ENCODE data around the gene C16orf46.

C16orf46 gene

DNA sequence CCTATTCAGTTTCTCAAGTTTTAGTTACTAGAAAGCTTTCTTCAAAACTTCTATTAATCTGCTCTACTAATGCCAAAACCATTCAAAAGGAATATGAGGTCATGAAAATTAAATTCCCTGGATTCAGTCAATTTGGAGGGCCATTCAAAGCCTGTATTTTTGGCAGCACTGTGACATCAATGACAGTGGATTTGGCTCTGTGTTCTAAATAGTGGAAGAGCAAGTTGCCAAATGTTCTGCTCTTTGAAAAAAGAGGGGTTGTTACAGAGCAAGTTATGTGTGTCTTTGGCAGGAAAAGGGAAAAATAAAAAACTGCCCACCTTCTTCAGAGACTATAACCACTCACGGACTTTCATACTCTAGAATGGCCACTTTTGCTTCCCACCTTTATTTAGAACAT is 3.2 kb upstream of the C16orf46 start:
- Histone ChIP-seq H3K4me1 (ENCODE audit: insufficient read depth, low read length, poor library complexity, severe bottlenecking) (peaks cover 13% of the 10 kb centered on the region), H3K9ac (ENCODE audit: low read depth, low read length, poor library complexity, severe bottlenecking) (no peak overlapping the region), H3K4me3 (ENCODE audit: low read length, poor library complexity, severe bottlenecking) (no peak overlapping the region), H3K79me2 (ENCODE audit: insufficient read depth, low read length) (no peaks in the 10 kb centered on the region), H2AFZ (ENCODE audit: low read length) (no peak overlapping the region), H4K20me1 (ENCODE audit: insufficient read depth, low read length, poor library complexity, severe bottlenecking) (no peaks in the 10 kb centered on the region), H3K9me3 (ENCODE audit: insufficient read depth, low read depth, low read length) (no peaks in the 10 kb centered on the region), H3K27me3 (ENCODE audit: insufficient read depth, low read length, poor library complexity, severe bottlenecking) (no peaks in the 10 kb centered on the region), H3K9me2 (replicated peaks; ENCODE audit: low read depth, low read length) (no peaks in the 10 kb centered on the region), H3K36me3 (ENCODE audit: insufficient read depth, low read length) (0 out of 2 replicates have a peak, but pooled peaks cover 3% of the 10 kb centered on the region), H3K4me2 (ENCODE audit: low read depth, low read length, poor library complexity, severe bottlenecking) (no peak overlapping the region), H3F3A (ENCODE audit: low read depth) (no peaks in the 10 kb centered on the region)
- TF ChIP-seq, protein P1, sequence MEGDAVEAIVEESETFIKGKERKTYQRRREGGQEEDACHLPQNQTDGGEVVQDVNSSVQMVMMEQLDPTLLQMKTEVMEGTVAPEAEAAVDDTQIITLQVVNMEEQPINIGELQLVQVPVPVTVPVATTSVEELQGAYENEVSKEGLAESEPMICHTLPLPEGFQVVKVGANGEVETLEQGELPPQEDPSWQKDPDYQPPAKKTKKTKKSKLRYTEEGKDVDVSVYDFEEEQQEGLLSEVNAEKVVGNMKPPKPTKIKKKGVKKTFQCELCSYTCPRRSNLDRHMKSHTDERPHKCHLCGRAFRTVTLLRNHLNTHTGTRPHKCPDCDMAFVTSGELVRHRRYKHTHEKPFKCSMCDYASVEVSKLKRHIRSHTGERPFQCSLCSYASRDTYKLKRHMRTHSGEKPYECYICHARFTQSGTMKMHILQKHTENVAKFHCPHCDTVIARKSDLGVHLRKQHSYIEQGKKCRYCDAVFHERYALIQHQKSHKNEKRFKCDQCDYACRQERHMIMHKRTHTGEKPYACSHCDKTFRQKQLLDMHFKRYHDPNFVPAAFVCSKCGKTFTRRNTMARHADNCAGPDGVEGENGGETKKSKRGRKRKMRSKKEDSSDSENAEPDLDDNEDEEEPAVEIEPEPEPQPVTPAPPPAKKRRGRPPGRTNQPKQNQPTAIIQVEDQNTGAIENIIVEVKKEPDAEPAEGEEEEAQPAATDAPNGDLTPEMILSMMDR (conservative IDR thresholded peaks at IDR 0.05; ENCODE audit: low read length), result no peak
- TF ChIP-seq EZH2phosphoT487 (IDR thresholded peaks at IDR 0.05; ENCODE audit: borderline replicate concordance), result no peak

DNA sequence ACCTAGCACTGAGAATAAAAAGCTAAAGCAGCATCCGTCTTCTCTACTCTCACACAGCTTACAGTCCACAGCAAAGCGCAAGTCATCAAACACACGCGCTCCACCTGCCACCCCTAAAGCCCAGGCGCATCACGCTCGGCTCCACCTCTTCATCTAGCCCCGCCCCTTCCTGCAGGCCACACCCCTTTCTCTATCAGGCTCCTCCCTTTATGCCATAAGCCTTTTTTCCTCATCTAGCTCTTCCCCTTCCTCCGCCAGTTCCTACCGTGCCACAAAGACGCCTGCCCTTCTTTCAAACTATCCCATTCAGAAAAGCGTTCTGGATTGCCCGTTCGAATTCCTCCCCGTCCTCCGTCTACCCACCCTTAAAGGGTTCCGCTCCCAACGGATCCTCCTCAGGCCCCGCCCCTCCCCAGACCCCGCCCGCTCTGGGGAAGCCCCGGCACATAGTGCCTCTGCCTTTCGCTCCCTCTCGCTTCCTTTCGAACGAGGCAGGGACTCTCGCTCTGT is 417 bp downstream of the C16orf46 start:
- Histone ChIP-seq H3F3A (ENCODE audit: low read depth) (no peaks in the 10 kb centered on the region), H3K9me3 (ENCODE audit: insufficient read depth, low read depth, low read length) (no peaks in the 10 kb centered on the region), H3K9me2 (replicated peaks; ENCODE audit: low read depth, low read length) (no peaks in the 10 kb centered on the region), H2AFZ (ENCODE audit: low read length) (peak overlapping the region; percentile 98), H4K20me1 (ENCODE audit: insufficient read depth, low read length, poor library complexity, severe bottlenecking) (no peaks in the 10 kb centered on the region), H3K4me2 (ENCODE audit: low read depth, low read length, poor library complexity, severe bottlenecking) (peak overlapping the region; percentile 95), H3K9ac (ENCODE audit: low read depth, low read length, poor library complexity, severe bottlenecking) (peak overlapping the region; percentile 87), H3K4me1 (ENCODE audit: insufficient read depth, low read length, poor library complexity, severe bottlenecking) (peaks cover 13% of the 10 kb centered on the region), H3K36me3 (ENCODE audit: insufficient read depth, low read length) (0 out of 2 replicates have a peak, but pooled peaks cover under 1% of the 10 kb centered on the region), H3K4me3 (ENCODE audit: low read length, poor library complexity, severe bottlenecking) (peak overlapping the region; percentile 88), H3K27me3 (ENCODE audit: insufficient read depth, low read length, poor library complexity, severe bottlenecking) (no peaks in the 10 kb centered on the region), H3K79me2 (ENCODE audit: insufficient read depth, low read length) (no peaks in the 10 kb centered on the region)
- TF ChIP-seq, protein P1 (conservative IDR thresholded peaks at IDR 0.05; ENCODE audit: low read length), result no peak
- TF ChIP-seq EZH2phosphoT487 (IDR thresholded peaks at IDR 0.05; ENCODE audit: borderline replicate concordance), result no peak

DNA sequence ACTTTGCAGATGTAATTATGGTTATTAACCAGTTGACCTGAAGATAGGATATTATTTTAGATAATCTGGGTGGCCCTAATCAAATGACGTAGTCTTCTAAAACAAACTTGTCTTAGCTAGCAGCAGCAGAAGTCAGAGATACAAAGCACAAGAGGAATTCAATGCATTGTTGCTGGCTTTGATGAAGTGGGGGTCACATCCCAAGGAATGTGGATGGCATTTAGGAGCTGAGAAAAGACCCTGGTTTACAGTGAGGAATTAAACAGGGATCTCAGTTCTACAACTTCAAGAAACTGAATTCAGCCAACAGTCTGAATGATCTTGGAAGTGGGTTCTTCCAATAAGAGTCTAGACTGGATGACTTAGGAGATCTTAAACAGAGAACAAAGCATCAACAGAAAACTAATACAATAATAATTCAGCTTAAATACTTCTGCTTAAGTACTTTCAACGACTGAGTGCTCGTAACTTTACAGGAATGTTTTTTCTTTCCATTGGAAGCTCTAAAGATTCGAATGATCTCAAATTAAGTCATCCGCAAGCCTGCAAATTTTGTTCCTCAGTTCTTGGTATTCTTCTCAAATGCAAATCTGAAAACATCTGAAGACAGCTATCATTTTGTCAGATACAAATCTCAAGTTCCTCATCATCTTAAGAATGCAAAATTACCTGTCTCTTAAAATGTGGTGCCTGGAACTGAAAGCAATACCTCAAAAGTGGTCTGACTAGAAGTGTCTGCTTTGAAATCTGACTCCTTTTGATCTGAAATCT is 3.3 kb downstream of the C16orf46 start:
- TF ChIP-seq EZH2phosphoT487 (IDR thresholded peaks at IDR 0.05; ENCODE audit: borderline replicate concordance), result no peak
- TF ChIP-seq, protein P1 (conservative IDR thresholded peaks at IDR 0.05; ENCODE audit: low read length), result no peak
- Histone ChIP-seq H3K4me1 (ENCODE audit: insufficient read depth, low read length, poor library complexity, severe bottlenecking) (peaks cover 13% of the 10 kb centered on the region), H3K9ac (ENCODE audit: low read depth, low read length, poor library complexity, severe bottlenecking) (no peak overlapping the region), H2AFZ (ENCODE audit: low read length) (no peak overlapping the region), H3F3A (ENCODE audit: low read depth) (no peaks in the 10 kb centered on the region), H4K20me1 (ENCODE audit: insufficient read depth, low read length, poor library complexity, severe bottlenecking) (no peaks in the 10 kb centered on the region), H3K4me3 (ENCODE audit: low read length, poor library complexity, severe bottlenecking) (no peak overlapping the region), H3K79me2 (ENCODE audit: insufficient read depth, low read length) (no peaks in the 10 kb centered on the region), H3K36me3 (ENCODE audit: insufficient read depth, low read length) (no peaks in the 10 kb centered on the region), H3K9me2 (replicated peaks; ENCODE audit: low read depth, low read length) (no peaks in the 10 kb centered on the region), H3K27me3 (ENCODE audit: insufficient read depth, low read length, poor library complexity, severe bottlenecking) (no peaks in the 10 kb centered on the region), H3K4me2 (ENCODE audit: low read depth, low read length, poor library complexity, severe bottlenecking) (no peak overlapping the region), H3K9me3 (ENCODE audit: insufficient read depth, low read depth, low read length) (no peaks in the 10 kb centered on the region)
